Stimulated activated CD8-positive, alpha-beta memory T cell treated with anti-CD3 and anti-CD28 coated beads, Interleukin-12 subunit alpha, Interleukin-12 subunit beta, amount 100 ng/mL, for 4 hours (primary cell): ENCODE data around the gene ADAM15.

Source experiments
- DNase-seq: peaks from one replicate; pipeline ENCODE4 v3.0.0-alpha.2; 2020; ENCODE audit warnings: low read depth

Gene ADAM15

DNA sequence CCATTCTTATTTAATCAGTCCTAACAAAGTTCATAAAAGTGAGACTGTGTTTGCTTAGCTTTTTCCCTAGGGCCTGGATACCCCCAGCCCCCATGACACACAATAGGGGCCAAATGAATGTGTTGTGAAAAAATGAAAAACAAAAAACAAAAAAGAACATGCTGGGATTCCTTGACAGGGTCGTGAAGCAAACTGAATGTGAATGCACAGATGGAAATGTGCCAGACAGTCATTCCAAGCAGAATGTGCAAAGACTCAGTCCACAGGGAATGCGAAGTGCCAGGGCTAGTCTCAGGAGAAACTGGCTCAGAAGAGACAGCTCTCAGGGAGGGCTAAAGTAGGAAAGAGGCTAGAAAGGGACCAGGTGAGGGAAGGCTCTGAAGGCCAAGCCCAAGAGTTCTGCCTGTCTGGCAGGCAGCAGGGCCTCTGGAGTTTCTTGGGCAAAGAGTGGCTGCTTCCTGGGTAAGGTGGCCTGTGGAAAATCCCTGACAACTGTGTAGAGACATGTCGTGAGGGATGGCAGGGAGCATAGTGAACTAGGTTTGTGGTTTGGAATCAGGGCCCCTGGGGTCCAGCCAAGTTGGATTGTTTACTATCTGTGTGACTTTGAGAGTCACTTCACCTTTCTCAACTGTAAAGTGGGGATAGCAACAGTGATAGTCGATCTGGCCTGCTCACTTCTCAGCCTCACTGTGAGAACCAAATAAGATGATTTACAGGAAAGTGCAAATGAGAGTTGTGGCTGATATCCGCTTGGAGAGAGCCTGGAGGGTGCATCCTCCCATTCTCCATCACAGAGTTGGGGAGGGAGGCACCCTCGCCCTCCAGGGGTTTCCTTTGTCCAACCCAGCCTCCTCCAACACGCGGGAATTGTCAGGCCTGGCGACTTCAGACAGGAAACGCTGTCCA, 1.2 kb upstream of the ADAM15 start:
- no peak for DNase-seq

GRCh38 chr1:155051342-155051776, 243 bp downstream of the ADAM15 start:
- DNase-seq, result no peak

DNA sequence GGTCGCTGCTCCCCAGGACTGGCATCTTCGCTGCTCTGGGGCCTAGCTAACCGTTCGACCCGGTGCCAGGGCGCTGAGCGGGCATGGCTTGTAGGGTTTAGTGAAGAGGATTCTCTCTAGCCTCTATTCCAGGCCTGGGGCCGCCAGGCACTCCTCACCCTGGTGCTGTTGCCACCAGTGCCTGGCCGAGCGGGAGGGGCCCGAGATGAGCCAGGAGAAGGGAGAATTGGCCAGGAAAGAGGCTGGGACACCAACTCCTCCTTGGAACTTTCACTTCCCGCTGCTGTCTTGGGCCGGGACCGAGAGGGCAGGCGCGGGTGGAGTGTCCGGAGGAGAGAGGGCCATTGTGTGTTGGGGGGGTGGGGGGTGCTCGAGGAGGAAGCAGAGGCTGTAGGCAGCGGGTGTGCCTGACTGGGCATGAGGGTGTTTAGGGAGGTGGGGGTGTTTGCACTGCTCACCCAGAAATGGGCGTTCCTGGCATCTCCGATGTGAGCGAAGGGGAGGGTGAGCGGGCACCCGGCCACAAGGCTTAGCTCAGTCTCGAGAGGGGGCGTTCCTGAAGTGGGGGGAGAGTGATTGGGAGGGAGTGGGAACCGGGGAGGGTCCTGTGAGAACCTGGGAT, 772 bp downstream of the ADAM15 start:
- DNase-seq, result peak; percentile 29

- DNase-seq, result no peak
These were observed 1.6 kb downstream of the ADAM15 start for GRCh38 chr1:155052439-155053395.

DNA sequence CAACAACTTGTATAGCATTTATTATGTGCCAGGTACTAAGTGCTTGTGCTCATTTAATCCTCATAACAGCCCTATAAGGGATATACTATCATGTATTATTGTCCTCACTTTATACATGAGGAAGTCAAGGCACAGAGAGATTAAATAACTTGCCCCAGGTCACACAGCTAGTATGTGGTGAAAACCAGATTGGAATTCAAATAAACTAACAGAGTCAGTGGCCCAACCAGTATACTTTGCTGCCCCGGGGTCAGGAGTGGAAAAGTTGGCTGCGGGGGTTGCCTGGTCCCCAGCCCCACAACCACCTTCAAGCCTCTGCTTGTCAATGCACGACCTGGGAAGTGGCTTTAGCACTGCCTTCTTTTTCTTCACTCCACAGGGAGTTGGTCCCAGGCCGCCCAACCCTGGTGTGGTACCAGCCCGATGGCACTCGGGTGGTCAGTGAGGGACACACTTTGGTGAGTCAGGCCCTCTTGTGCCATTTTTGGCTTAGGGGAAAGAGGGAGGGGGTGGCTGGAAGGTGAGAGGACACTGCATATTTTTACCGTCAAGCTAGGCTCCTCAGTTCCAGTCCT, 2.5 kb downstream of the ADAM15 start:
- no peak for DNase-seq

DNA sequence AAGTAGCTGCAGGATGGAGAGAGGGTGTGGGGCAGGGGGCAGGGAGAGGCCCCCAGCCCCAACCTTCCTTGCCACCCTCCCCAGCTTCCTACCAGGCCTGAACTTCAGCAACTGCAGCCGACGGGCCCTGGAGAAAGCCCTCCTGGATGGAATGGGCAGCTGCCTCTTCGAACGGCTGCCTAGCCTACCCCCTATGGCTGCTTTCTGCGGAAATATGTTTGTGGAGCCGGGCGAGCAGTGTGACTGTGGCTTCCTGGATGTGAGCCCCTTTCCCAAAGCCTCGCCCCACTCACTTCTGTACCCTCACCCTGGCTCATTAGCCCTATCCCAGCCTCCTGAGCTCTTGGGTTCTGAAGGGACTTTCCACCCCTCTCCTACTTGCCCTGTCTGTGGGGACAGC, 6.0 kb downstream of the ADAM15 start:
- no peak for DNase-seq

DNA sequence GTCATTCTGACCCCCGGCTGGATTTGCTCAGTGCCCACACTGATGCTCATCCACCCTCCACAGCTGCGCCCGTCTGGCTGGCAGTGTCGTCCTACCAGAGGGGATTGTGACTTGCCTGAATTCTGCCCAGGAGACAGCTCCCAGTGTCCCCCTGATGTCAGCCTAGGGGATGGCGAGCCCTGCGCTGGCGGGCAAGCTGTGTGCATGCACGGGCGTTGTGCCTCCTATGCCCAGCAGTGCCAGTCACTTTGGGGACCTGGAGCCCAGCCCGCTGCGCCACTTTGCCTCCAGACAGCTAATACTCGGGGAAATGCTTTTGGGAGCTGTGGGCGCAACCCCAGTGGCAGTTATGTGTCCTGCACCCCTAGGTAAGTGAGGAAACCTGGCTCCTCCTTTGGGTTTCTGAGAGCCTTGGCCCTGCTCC, 6.7 kb downstream of the ADAM15 start:
- no peak for DNase-seq

DNA sequence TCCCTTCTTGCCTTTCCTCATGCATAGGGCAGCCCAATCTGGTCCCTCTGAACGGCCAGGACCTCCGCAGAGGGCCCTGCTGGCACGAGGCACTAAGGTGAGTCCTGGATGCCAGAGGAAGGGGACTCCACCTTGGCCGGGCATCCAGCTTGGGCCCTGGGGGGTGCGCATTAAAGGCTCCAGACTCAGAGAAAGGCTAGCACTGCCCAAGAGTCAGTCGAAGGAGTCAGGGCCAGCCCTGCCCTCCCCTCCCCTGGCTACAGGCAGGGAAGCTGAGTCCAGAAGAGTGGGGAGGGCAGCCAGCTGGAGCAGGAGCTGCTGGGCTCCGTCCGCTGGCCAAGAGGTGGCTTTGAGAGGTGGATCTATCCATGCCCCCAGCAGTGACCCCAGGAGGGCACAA, 9.6 kb downstream of the ADAM15 start:
- DNase-seq, result no peak

- peak; percentile 84 for DNase-seq
These were observed 10.4 kb downstream of the ADAM15 start for GRCh38 chr1:155061381-155062150.

- DNase-seq, result no peak
These were observed 11.1 kb downstream of the ADAM15 start for GRCh38 chr1:155062151-155062686.

DNA sequence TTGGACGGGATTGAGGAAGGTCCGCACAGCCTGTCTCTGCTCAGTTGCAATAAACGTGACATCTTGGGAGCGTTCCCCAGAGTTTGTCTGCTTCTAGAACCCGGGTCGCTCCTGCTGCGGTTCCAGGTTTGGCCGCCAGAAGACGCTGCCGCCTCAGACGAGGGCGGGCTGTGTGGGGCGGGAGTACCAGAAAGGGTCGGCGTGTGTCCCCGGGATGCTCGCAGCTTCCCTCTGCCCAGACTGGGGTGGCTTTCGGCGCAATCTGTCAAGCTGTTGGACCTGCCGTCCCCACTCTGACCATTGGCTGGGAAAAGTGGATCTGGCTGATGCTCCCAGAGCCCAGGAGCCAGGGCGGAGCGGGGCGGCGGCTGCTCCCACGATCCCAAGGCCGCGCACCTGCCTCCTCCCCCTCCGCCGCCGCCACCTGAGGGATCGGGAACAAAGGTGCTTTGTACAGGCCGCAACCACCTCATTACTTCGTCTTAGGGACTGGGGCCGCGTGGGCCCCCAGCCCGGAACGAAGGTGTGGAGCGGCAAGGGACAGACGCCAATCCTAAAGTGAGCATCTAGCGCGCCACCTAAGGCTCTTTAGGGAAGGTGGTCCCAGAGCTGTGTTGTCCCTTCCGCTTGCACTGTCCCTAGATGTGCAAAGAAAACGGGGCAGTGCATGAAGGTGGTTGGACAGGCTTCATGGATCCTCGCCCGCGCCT, 11.7 kb downstream of the ADAM15 start:
- peak; percentile 55 for DNase-seq

GRCh38 chr1:155063550-155064110, 12.5 kb downstream of the ADAM15 start, which contains the start of gene EFNA4:
EFNA4 (plus strand) TSS chr1:155063740; CDS start chr1:155063824, 84 bp downstream.
- DNase-seq, result peak; percentile 66

DNA sequence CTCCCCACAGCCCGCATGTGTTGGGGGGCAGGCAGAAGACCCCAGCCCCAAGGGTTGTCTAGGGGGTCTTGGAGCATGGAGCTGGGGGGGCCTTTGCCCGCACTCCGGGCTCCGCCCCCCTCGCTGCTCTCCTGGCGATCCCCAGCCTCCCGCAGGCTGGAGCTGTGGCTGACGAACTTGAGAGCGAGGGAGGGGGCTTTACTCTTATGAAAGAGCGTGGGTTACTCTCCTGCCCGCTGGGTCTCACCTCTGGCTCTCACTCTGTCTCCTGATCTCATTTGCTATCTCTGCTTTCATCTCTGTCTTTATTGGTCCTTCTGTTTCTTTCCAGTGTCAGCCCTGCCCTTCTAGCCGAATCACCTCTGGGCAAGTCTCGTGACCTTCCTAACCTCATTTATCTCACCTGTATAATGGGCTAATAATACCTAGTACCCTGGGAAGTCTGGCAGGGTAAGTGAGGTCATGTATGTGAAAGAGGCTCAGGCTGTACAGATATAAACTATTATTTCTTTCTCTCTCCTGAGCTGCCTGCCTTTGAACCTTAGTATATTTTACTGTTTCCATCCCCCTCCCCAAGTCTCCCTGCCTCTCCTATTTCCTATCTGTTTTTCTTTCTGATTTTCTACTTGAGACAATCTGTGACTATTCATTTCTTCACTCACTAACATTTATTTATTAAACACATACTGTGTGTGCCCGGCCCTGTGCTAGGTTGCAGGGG, 13.2 kb downstream of the ADAM15 start:
- DNase-seq, result no peak

GRCh38 chr1:155064832-155065429, 13.8 kb downstream of the ADAM15 start:
- no peak for DNase-seq

DNA sequence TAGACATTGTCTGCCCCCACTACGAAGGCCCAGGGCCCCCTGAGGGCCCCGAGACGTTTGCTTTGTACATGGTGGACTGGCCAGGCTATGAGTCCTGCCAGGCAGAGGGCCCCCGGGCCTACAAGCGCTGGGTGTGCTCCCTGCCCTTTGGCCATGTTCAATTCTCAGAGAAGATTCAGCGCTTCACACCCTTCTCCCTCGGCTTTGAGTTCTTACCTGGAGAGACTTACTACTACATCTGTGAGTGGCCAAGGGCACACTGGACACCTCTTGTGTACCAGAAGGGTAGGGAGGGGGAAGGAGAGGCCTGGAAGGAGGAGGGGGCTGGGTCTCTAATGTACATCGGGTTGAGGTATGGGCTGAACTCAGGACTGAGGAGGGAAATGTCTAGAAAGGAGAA, 15.7 kb downstream of the ADAM15 start:
- DNase-seq, result no peak

DNA sequence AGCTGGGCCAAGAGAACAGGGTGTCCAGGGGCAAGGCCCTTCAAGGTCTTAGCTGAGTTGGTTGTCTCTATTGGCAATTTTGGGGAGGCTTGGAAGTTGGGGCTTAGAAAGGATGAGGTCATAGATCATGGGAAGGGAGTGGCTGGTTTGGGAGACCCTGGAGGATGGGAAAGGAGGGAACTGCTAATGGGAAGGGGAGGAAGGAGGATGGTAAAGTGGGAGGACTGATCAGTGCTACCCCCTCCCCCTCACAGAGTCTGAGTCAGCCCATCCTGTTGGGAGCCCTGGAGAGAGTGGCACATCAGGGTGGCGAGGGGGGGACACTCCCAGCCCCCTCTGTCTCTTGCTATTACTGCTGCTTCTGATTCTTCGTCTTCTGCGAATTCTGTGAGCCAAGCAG, 17.5 kb downstream of the ADAM15 start:
- DNase-seq, result no peak

DNA sequence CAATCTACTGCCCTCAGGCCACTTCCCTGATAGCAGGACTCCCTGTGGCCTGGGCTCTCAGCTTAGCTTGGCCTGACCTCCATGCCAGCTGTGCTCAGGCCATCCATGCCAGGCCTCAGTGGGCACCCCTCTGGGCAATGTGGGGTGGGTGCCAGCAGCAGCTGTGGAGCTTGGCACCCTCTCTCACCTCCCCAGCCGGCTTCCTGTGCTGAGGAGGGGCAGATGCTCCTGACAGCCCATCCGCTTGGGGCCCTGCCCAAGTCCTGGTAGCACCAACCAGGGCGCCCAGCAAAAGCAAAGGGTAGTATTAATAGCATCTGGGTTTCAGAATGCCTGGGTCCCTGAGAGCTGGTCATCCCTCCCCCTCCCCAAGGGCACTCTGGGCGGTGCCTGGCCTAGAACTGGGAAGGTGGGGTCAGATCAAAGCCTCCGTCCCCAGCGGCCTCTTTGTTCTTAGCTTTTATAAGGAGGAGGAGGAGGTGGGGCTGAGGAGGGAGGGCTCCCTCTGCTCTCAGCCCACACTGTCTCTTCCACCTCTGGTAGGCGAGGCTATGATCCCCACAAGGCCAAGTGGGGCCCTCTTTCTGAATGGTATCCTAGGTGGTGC, 18.5 kb downstream of the ADAM15 start:
- DNase-seq, result no peak

DNA sequence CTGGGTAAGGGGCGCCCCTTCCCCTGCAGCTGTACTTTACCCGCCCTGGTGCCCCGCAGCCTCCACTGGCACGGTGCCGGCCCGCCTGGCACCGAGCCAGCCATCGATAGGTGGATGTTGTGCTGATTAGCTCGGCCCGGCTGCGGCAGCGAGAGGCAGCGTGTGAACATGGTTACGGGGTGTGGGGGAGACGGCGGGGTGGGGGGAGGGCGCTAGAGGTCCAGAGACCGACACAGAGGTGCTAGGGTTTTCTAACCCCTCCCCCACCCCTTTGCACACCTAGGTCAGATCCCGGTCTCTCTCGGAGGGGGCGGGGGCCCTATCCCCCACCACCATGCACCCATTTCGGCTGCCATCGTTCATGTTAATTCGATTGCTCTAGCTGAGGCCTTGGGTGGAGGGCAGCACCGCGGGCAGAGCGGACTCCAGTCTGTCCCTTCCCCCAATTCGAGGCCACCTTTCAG, 19.1 kb downstream of the ADAM15 start:
- no peak for DNase-seq
